Measurements from ENCODE around the gene SEL1L. TPM values are rescaled to one million over a fixed set of nuclear protein-coding genes. Genes with fewer than 3 reads are reported as not detected.
"Not testable (repeated sequence)": the region's sequence is repeated elsewhere in the genome, so short reads cannot be mapped to it uniquely, and the experiment has no call there.

Gene SEL1L
- total RNA-seq, 2 donors from 2014 or later = 46.8 to 67.1 TPM

GRCh38 chr14:81446279-81447007 is 87.2 kb downstream of the SEL1L start:
- Mint-ChIP-seq H3K27ac (no peak overlapping the region), H3K36me3 (no peaks in the 10 kb centered on the region), H3K9me3 (no peaks in the 10 kb centered on the region)
- ATAC-seq = no peak
- no peak for DNase-seq (ENCODE audit: low spot score in 2 of 2)

GRCh38 chr14:81441626-81442134 is 92.0 kb downstream of the SEL1L start:
- Mint-ChIP-seq H3K36me3 (no peaks in the 10 kb centered on the region), H3K9me3 (no peaks in the 10 kb centered on the region), H3K27ac (no peak overlapping the region)
- ATAC-seq (no peak), DNase-seq (ENCODE audit: low spot score in 2 of 2) (no peak)

GRCh38 chr14:81440041-81440440 is 93.6 kb downstream of the SEL1L start:
- no peak for DNase-seq (ENCODE audit: low spot score in 2 of 2)
- no peaks in the 10 kb centered on the region for H3K9me3 Mint-ChIP-seq
- H3K36me3 Mint-ChIP-seq = peaks cover 0 to 5% of the 10 kb centered on the region in 2 donors
- H3K27ac Mint-ChIP-seq = no peak overlapping the region
- ATAC-seq = no peak

- ATAC-seq (no peak), DNase-seq (ENCODE audit: low spot score in 2 of 2) (no peak)
- Mint-ChIP-seq H3K9me3 (no peaks in the 10 kb centered on the region), H3K27ac (no peak overlapping the region), H3K36me3 (peaks cover 0 to 6% of the 10 kb centered on the region in 2 donors)
These were observed 96.4 kb downstream of the SEL1L start for GRCh38 chr14:81437244-81437643.

GRCh38 chr14:81436296-81437138 is 97.1 kb downstream of the SEL1L start:
- Mint-ChIP-seq H3K9me3 (no peaks in the 10 kb centered on the region), H3K27ac (no peak overlapping the region), H3K36me3 (peaks cover 0 to 6% of the 10 kb centered on the region in 2 donors)
- ATAC-seq (peak; percentile 91 to 94), DNase-seq (ENCODE audit: low spot score in 2 of 2) (peak; percentile 57 to 62)

- no peaks in the 10 kb centered on the region for H3K9me3 Mint-ChIP-seq
- DNase-seq (ENCODE audit: low spot score in 2 of 2) = peak in 1 of 2 donors; percentile 18
- no peak overlapping the region for H3K27ac Mint-ChIP-seq
- ATAC-seq = peak; percentile 34 to 41
- H3K36me3 Mint-ChIP-seq = peaks cover 0 to 6% of the 10 kb centered on the region in 2 donors
These were observed 98.0 kb downstream of the SEL1L start for GRCh38 chr14:81435391-81436295.

GRCh38 chr14:81435048-81435390 is 98.6 kb downstream of the SEL1L start:
- no peaks in the 10 kb centered on the region for H3K9me3 Mint-ChIP-seq
- peaks cover 0 to 6% of the 10 kb centered on the region in 2 donors for H3K36me3 Mint-ChIP-seq
- no peak for DNase-seq (ENCODE audit: low spot score in 2 of 2)
- no peak overlapping the region for H3K27ac Mint-ChIP-seq
- no peak for ATAC-seq

GRCh38 chr14:81434230-81434629 is 99.4 kb downstream of the SEL1L start:
- Mint-ChIP-seq H3K9me3 (no peaks in the 10 kb centered on the region), H3K36me3 (peaks cover 0 to 6% of the 10 kb centered on the region in 2 donors), H3K27ac (no peak overlapping the region)
- ATAC-seq (no peak), DNase-seq (ENCODE audit: low spot score in 2 of 2) (no peak)

GRCh38 chr14:81433378-81433777 is 100.3 kb downstream of the SEL1L start:
- Mint-ChIP-seq H3K9me3 (no peaks in the 10 kb centered on the region), H3K27ac (no peak overlapping the region), H3K36me3 (peaks cover 0 to 6% of the 10 kb centered on the region in 2 donors)
- no peak for ATAC-seq
- DNase-seq (ENCODE audit: low spot score in 2 of 2) = no peak

- ATAC-seq (no peak), DNase-seq (ENCODE audit: low spot score in 2 of 2) (no peak)
- Mint-ChIP-seq H3K9me3 (no peaks in the 10 kb centered on the region), H3K27ac (no peak overlapping the region), H3K36me3 (peaks cover 0 to 6% of the 10 kb centered on the region in 2 donors)
These were observed 101.4 kb downstream of the SEL1L start for GRCh38 chr14:81432219-81432661.

GRCh38 chr14:81430235-81430634 is 103.4 kb downstream of the SEL1L start:
- ATAC-seq = no peak
- Mint-ChIP-seq H3K27ac (no peak overlapping the region), H3K36me3 (peaks cover 0 to 3% of the 10 kb centered on the region in 2 donors), H3K9me3 (no peaks in the 10 kb centered on the region)
- DNase-seq (ENCODE audit: low spot score in 2 of 2) = no peak

- not testable (repeated sequence) for H3K36me3 Mint-ChIP-seq; H3K27ac Mint-ChIP-seq; ATAC-seq; DNase-seq (ENCODE audit: low spot score in 2 of 2); H3K9me3 Mint-ChIP-seq
These were observed 103.9 kb downstream of the SEL1L start for GRCh38 chr14:81429749-81430148.

- no peaks in the 10 kb centered on the region for H3K9me3 Mint-ChIP-seq
- no peak for DNase-seq (ENCODE audit: low spot score in 2 of 2)
- H3K27ac Mint-ChIP-seq = no peak overlapping the region
- no peaks in the 10 kb centered on the region for H3K36me3 Mint-ChIP-seq
- peak in 1 of 2 donors; percentile 33 for ATAC-seq
These were observed 104.6 kb downstream of the SEL1L start for GRCh38 chr14:81429028-81429427.

- ATAC-seq (no peak), DNase-seq (ENCODE audit: low spot score in 2 of 2) (no peak)
- no peaks in the 10 kb centered on the region for H3K36me3 Mint-ChIP-seq
- H3K27ac Mint-ChIP-seq = no peak overlapping the region
- no peaks in the 10 kb centered on the region for H3K9me3 Mint-ChIP-seq
These were observed 106.2 kb downstream of the SEL1L start for GRCh38 chr14:81427348-81428058.

GRCh38 chr14:81423504-81423903 is 110.1 kb downstream of the SEL1L start:
- H3K27ac Mint-ChIP-seq = no peak overlapping the region
- no peaks in the 10 kb centered on the region for H3K36me3 Mint-ChIP-seq
- no peak for DNase-seq (ENCODE audit: low spot score in 2 of 2)
- ATAC-seq = no peak
- peaks cover 0 to 6% of the 10 kb centered on the region in 2 donors for H3K9me3 Mint-ChIP-seq

All from activated naive CD4-positive, alpha-beta T cell treated with anti-CD3 and anti-CD28 coated beads, Interleukin-2, amount 50 U/mL, for 72 hours (primary cell).